PFSK-1 (cell line): Measurements from ENCODE around the gene IVD.

Source experiments
- FOXP2 ChIP-seq: optimal IDR thresholded peaks from 2 replicates; pipeline ENCODE3; 2011; ENCODE audit warnings: borderline replicate concordance, control low read depth, inconsistent platforms; ENCODE audit not compliant: insufficient read depth; ENCODE audit errors: extremely low read length, extremely low read depth
- POLR2AphosphoS5 ChIP-seq: IDR thresholded peaks from 2 replicates; pipeline ENCODE4 v1.6.1; 2012; ENCODE audit warnings: low read depth, mild to moderate bottlenecking, control low read depth, low read length, moderate library complexity
- REST ChIP-seq, 2 experiments: IDR thresholded peaks; 2 replicates each; pipeline versions ENCODE4 v1.6.1 to v1.8.0; 2011 to 2012; ENCODE audit warnings: low read depth in 2 of 2, low read length in 2 of 2, control low read depth in 1 of 2, inconsistent platforms in 1 of 2, mild to moderate bottlenecking in 1 of 2, moderate library complexity in 1 of 2; ENCODE audit not compliant: insufficient read depth in 1 of 2
- SIN3A ChIP-seq: IDR thresholded peaks from 2 replicates; pipeline ENCODE4 v1.6.1; 2012; ENCODE audit warnings: mild to moderate bottlenecking, low read length, moderate library complexity, borderline replicate concordance; ENCODE audit not compliant: insufficient read depth
- TAF1 ChIP-seq: IDR thresholded peaks from 2 replicates; pipeline ENCODE4 v1.6.1; 2012; ENCODE audit warnings: low read length, control low read depth, borderline replicate concordance; ENCODE audit not compliant: insufficient read depth

Gene IVD

GRCh38 chr15:40365016-40365415 lies 40.6 kb upstream of the IVD start:
- TF ChIP-seq POLR2AphosphoS5, result no peak
- no peak for TF ChIP-seq TAF1
- no peak for TF ChIP-seq REST (IDR thresholded peaks at IDR 0.05; ENCODE audit: insufficient read depth in 1 of 2, low read depth in 2 of 2, low read length in 2 of 2)
- TF ChIP-seq FOXP2, result no peak
- no peak for TF ChIP-seq SIN3A

GRCh38 chr15:40365624-40366456 lies 39.8 kb upstream of the IVD start:
- TF ChIP-seq TAF1 (no peak), REST (IDR thresholded peaks at IDR 0.05; ENCODE audit: insufficient read depth in 1 of 2, low read depth in 2 of 2, low read length in 2 of 2) (no peak), SIN3A (no peak), FOXP2 (no peak), POLR2AphosphoS5 (no peak)

GRCh38 chr15:40366457-40367370 lies 38.9 kb upstream of the IVD start:
- TF ChIP-seq POLR2AphosphoS5 (no peak), SIN3A (no peak)

- TF ChIP-seq REST (IDR thresholded peaks at IDR 0.05; ENCODE audit: insufficient read depth in 1 of 2, low read depth in 2 of 2, low read length in 2 of 2) (no peak), SIN3A (no peak), FOXP2 (no peak), POLR2AphosphoS5 (no peak), TAF1 (no peak)
These were observed 38.3 kb upstream of the IVD start for GRCh38 chr15:40367371-40367685.

- TF ChIP-seq FOXP2 (no peak), TAF1 (no peak), SIN3A (no peak), REST (IDR thresholded peaks at IDR 0.05; ENCODE audit: insufficient read depth in 1 of 2, low read depth in 2 of 2, low read length in 2 of 2) (no peak), POLR2AphosphoS5 (no peak)
These were observed 37.6 kb upstream of the IVD start for GRCh38 chr15:40367686-40368611.
